ENCODE measurements around the gene CCM2. TPM values are rescaled to one million over a fixed set of nuclear protein-coding genes. Genes with fewer than 3 reads are reported as not detected.
A peak's percentile ranks its signal among the peaks of the same experiment; 100 is the strongest.

The CCM2 gene
- total RNA-seq, 1 experiment from 2014 or later, result 43.9 TPM

GRCh38 chr7:44998153-44998871 is 1.7 kb upstream of the CCM2 start:
- Histone ChIP-seq H3K4me3 (ENCODE audit: insufficient read depth, low read depth, low read length) (no peak overlapping the region), H3K36me3 (replicated peaks; ENCODE audit: control insufficient read depth, insufficient read depth, low read length) (no peaks in the 10 kb centered on the region), H3K27me3 (ENCODE audit: control insufficient read depth, insufficient read depth, low read length) (no peaks in the 10 kb centered on the region)
- no peak for DNase-seq

- peak overlapping the region; percentile 62 for H3K4me3 ChIP-seq (ENCODE audit: insufficient read depth, low read depth, low read length)
- no peaks in the 10 kb centered on the region for H3K27me3 ChIP-seq (ENCODE audit: control insufficient read depth, insufficient read depth, low read length)
- H3K36me3 ChIP-seq (replicated peaks; ENCODE audit: control insufficient read depth, insufficient read depth, low read length), result no peaks in the 10 kb centered on the region
- peak; percentile 98 for DNase-seq
Observed at GRCh38 chr7:44999245-45000092, 532 bp upstream of the CCM2 start.

- Histone ChIP-seq H3K27me3 (ENCODE audit: control insufficient read depth, insufficient read depth, low read length) (no peaks in the 10 kb centered on the region), H3K4me3 (ENCODE audit: insufficient read depth, low read depth, low read length) (peak overlapping the region; percentile 73; the same call in 1 of the 2 replicates), H3K36me3 (replicated peaks; ENCODE audit: control insufficient read depth, insufficient read depth, low read length) (no peaks in the 10 kb centered on the region)
- DNase-seq, result peak; percentile 55
Observed at GRCh38 chr7:45001138-45001694, 1.2 kb downstream of the CCM2 start.

- Histone ChIP-seq H3K4me3 (ENCODE audit: insufficient read depth, low read depth, low read length) (no peak overlapping the region), H3K27me3 (ENCODE audit: control insufficient read depth, insufficient read depth, low read length) (no peaks in the 10 kb centered on the region), H3K36me3 (replicated peaks; ENCODE audit: control insufficient read depth, insufficient read depth, low read length) (no peaks in the 10 kb centered on the region)
- DNase-seq, result no peak
Observed at GRCh38 chr7:45001826-45002225, 1.8 kb downstream of the CCM2 start.

- H3K36me3 ChIP-seq (replicated peaks; ENCODE audit: control insufficient read depth, insufficient read depth, low read length), result no peaks in the 10 kb centered on the region
- H3K27me3 ChIP-seq (ENCODE audit: control insufficient read depth, insufficient read depth, low read length), result no peaks in the 10 kb centered on the region
- no peak overlapping the region for H3K4me3 ChIP-seq (ENCODE audit: insufficient read depth, low read depth, low read length)
- DNase-seq, result no peak
Observed at GRCh38 chr7:45003789-45004188, 3.8 kb downstream of the CCM2 start.

- Histone ChIP-seq H3K36me3 (replicated peaks; ENCODE audit: control insufficient read depth, insufficient read depth, low read length) (no peaks in the 10 kb centered on the region), H3K4me3 (ENCODE audit: insufficient read depth, low read depth, low read length) (no peak overlapping the region), H3K27me3 (ENCODE audit: control insufficient read depth, insufficient read depth, low read length) (no peaks in the 10 kb centered on the region)
- no peak for DNase-seq
Observed at GRCh38 chr7:45007106-45007505, 7.1 kb downstream of the CCM2 start.

GRCh38 chr7:45007571-45008328 is 7.7 kb downstream of the CCM2 start:
- no peak for DNase-seq
- no peaks in the 10 kb centered on the region for H3K36me3 ChIP-seq (replicated peaks; ENCODE audit: control insufficient read depth, insufficient read depth, low read length)
- H3K4me3 ChIP-seq (ENCODE audit: insufficient read depth, low read depth, low read length), result no peak overlapping the region
- no peaks in the 10 kb centered on the region for H3K27me3 ChIP-seq (ENCODE audit: control insufficient read depth, insufficient read depth, low read length)

- Histone ChIP-seq H3K36me3 (replicated peaks; ENCODE audit: control insufficient read depth, insufficient read depth, low read length) (no peaks in the 10 kb centered on the region; the same call in 1 of the 2 replicates), H3K4me3 (ENCODE audit: insufficient read depth, low read depth, low read length) (no peak overlapping the region), H3K27me3 (ENCODE audit: control insufficient read depth, insufficient read depth, low read length) (no peaks in the 10 kb centered on the region)
- DNase-seq, result no peak
Observed at GRCh38 chr7:45013465-45013967, 13.5 kb downstream of the CCM2 start.

- H3K27me3 ChIP-seq (ENCODE audit: control insufficient read depth, insufficient read depth, low read length), result no peaks in the 10 kb centered on the region
- no peak overlapping the region for H3K4me3 ChIP-seq (ENCODE audit: insufficient read depth, low read depth, low read length)
Observed at GRCh38 chr7:45015313-45015712, 15.3 kb downstream of the CCM2 start.

GRCh38 chr7:45017253-45017652 is 17.3 kb downstream of the CCM2 start:
- no peak overlapping the region for H3K4me3 ChIP-seq (ENCODE audit: insufficient read depth, low read depth, low read length)
- H3K27me3 ChIP-seq (ENCODE audit: control insufficient read depth, insufficient read depth, low read length), result no peaks in the 10 kb centered on the region
- no peak for DNase-seq
- no peaks in the 10 kb centered on the region; the same call in 1 of the 2 replicates for H3K36me3 ChIP-seq (replicated peaks; ENCODE audit: control insufficient read depth, insufficient read depth, low read length)

More at GRCh38 chr7:45015313-45015712, 15.3 kb downstream of the CCM2 start:
- DNase-seq, result no peak
- no peaks in the 10 kb centered on the region; the same call in 1 of the 2 replicates for H3K36me3 ChIP-seq (replicated peaks; ENCODE audit: control insufficient read depth, insufficient read depth, low read length)

- Histone ChIP-seq H3K4me3 (ENCODE audit: insufficient read depth, low read depth, low read length) (no peak overlapping the region), H3K27me3 (ENCODE audit: control insufficient read depth, insufficient read depth, low read length) (no peaks in the 10 kb centered on the region), H3K36me3 (replicated peaks; ENCODE audit: control insufficient read depth, insufficient read depth, low read length) (no peaks in the 10 kb centered on the region; the same call in 1 of the 2 replicates)
- no peak for DNase-seq
Observed at GRCh38 chr7:45020915-45021314, 20.9 kb downstream of the CCM2 start.

- DNase-seq, result no peak
- Histone ChIP-seq H3K27me3 (ENCODE audit: control insufficient read depth, insufficient read depth, low read length) (no peaks in the 10 kb centered on the region), H3K4me3 (ENCODE audit: insufficient read depth, low read depth, low read length) (no peak overlapping the region), H3K36me3 (replicated peaks; ENCODE audit: control insufficient read depth, insufficient read depth, low read length) (no peaks in the 10 kb centered on the region; the same call in 1 of the 2 replicates)
Observed at GRCh38 chr7:45021604-45022296, 21.7 kb downstream of the CCM2 start.

- H3K36me3 ChIP-seq (replicated peaks; ENCODE audit: control insufficient read depth, insufficient read depth, low read length), result no peaks in the 10 kb centered on the region; the same call in 1 of the 2 replicates
- no peak overlapping the region for H3K4me3 ChIP-seq (ENCODE audit: insufficient read depth, low read depth, low read length)
- H3K27me3 ChIP-seq (ENCODE audit: control insufficient read depth, insufficient read depth, low read length), result no peaks in the 10 kb centered on the region
- DNase-seq, result no peak
Observed at GRCh38 chr7:45024126-45024744, 24.2 kb downstream of the CCM2 start.

Measured in H7 (cell line).